ENCODE data around the gene COL5A1.

DNA sequence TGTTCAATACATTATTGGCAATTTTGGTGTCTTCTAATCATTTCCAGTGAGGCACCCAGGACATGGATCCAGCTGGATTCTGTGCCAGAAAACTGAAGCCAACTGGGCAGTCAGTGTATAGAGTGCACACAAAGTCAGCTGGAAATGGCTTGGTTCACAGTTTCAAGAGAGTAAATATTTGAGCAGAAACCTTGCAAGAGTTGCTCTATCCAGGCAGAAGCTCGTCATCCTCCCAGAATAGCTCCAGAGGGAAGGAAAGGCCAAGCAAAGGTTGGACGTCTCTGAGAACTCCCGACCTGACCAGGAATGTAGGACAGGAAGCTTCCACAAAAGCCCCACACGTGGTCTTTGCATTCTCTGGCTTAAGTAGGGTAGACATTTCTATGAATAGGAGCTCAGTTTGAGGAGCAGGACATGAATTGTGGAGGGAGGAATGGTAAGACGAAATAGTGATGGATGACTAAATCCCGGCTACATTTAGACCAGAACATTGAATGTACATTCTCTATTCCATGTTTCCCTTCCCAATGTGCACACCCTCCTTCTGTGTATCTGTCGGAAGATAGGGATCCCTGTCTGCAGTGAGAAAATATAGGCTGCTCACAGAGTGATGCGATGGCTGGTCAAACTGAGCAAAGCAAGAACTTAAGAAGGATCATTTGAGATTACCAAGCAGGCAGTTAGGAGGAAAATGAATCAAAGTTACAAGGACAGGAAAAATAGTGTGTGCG lies 166.3 kb downstream of the COL5A1 start:
- no peak for TF ChIP-seq SUZ12 (IDR thresholded peaks at IDR 0.05; ENCODE audit: extremely low read depth, insufficient read depth, insufficient read length)
- TF ChIP-seq ZNF274 (IDR thresholded peaks at IDR 0.05; ENCODE audit: low read depth, low read length): no peak
